Measurements from ENCODE around the gene CAMK1D.
A peak's percentile ranks its signal among the peaks of the same experiment; 100 is the strongest.

The CAMK1D gene

DNA sequence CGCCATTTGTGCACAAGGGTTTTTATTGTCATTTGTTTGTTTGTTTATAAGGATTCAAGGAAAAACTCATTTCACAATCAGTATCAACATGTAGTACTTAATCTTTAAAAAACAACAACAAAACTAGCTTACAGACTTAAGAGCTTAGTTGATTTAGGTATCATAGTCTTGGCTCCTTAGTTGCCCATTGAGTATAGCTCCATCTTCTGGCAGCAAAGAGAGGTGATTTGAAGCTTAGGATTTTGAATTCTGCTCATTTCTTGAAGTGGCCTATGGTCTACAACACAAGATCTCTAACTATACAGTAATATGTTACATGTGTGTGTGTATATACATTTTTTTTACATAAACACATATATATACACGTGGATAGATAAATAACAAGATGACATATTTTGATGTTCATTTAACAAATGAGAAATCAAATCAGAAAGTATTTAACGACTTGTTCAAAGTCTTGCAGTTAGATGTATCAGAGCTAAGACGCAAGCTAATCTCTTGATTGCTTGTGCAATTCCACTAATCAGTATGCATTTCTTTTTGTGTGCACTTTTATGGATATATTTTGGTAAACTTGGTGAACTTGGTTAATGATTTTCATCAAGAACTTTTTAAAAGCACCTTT lies 307.3 kb downstream of the CAMK1D start:
- H3K36me3 ChIP-seq: peaks cover 0 to 17% (median 7%) of the 10 kb centered on the region in 11 experiments; a peak in 10 of 22 replicates
- no peak overlapping the region; a peak in 1 of 20 replicates for H3K4me3 ChIP-seq
- peak overlapping the region; percentile 39 to 77 (median 58) for H3K4me2 ChIP-seq
- H3K27me3 ChIP-seq: no peaks in the 10 kb centered on the region
- H3K27ac ChIP-seq: no peak overlapping the region
- peaks cover 20 to 34% (median 26%) of the 10 kb centered on the region in 11 experiments for H3K9me3 ChIP-seq (replicated peaks in 1 of 11)
- H3K4me1 ChIP-seq: peaks cover 7 to 19% (median 12%) of the 10 kb centered on the region in 10 experiments
- peak overlapping the region in 3 of 11 experiments; percentile 22 to 62 (median 50); a peak in 3 of 22 replicates for H3K9ac ChIP-seq
- 0 out of 22 replicates have a peak, but pooled peaks cover 0 to 3% (median 0%) of the 10 kb centered on the region in 11 experiments for H4K20me1 ChIP-seq
- TF ChIP-seq Cebpa-rat (IDR thresholded peaks at IDR 0.05): no peak

- no peaks in the 10 kb centered on the region for H3K27me3 ChIP-seq
- TF ChIP-seq Cebpa-rat (IDR thresholded peaks at IDR 0.05): no peak
- H4K20me1 ChIP-seq: 0 out of 22 replicates have a peak, but pooled peaks cover 0 to 5% (median 0%) of the 10 kb centered on the region in 11 experiments
- H3K36me3 ChIP-seq: peaks cover 0 to 17% (median 7%) of the 10 kb centered on the region in 11 experiments; a peak in 10 of 22 replicates
- no peak overlapping the region for H3K4me2 ChIP-seq
- H3K4me1 ChIP-seq: peaks cover 7 to 22% (median 13%) of the 10 kb centered on the region in 10 experiments
- no peak overlapping the region for H3K9ac ChIP-seq
- no peak overlapping the region for H3K27ac ChIP-seq
- no peak overlapping the region for H3K4me3 ChIP-seq
- H3K9me3 ChIP-seq (replicated peaks in 1 of 11): peaks cover 20 to 32% (median 26%) of the 10 kb centered on the region in 11 experiments
Observed at GRCh38 chr10:12657489-12657888, 308.1 kb downstream of the CAMK1D start.

- H3K9me3 ChIP-seq (replicated peaks in 1 of 11): peaks cover 17 to 22% (median 18%) of the 10 kb centered on the region in 11 experiments
- H4K20me1 ChIP-seq: 0 out of 22 replicates have a peak, but pooled peaks cover 0 to 5% (median 0%) of the 10 kb centered on the region in 11 experiments
- no peak overlapping the region for H3K27ac ChIP-seq
- no peak for TF ChIP-seq Cebpa-rat (IDR thresholded peaks at IDR 0.05)
- no peak overlapping the region for H3K4me2 ChIP-seq
- peaks cover 7 to 22% (median 13%) of the 10 kb centered on the region in 10 experiments for H3K4me1 ChIP-seq
- no peak overlapping the region for H3K9ac ChIP-seq
- no peaks in the 10 kb centered on the region for H3K27me3 ChIP-seq
- no peak overlapping the region for H3K4me3 ChIP-seq
- peaks cover 0 to 15% (median 6%) of the 10 kb centered on the region in 11 experiments; a peak in 10 of 22 replicates for H3K36me3 ChIP-seq
Observed at GRCh38 chr10:12658526-12658925, 309.2 kb downstream of the CAMK1D start.

DNA sequence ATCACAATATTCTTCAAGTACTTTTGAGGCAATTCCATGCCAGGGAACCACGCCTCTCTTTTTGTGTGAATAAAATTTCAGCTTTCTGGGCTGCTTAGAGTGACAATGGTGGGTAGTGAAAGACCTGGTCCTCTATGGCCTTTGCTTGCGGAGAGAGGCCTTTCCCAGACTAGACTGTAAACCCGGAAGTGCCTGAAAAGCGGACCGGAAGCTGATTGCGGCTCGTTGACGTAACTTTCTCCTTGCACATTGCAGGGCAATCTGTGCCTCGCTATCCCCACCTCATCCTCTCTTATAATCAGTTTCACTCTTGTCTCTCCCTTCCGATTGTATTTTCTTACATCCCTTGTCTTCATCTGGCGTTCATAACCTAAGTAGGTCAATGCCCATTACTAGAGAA lies 310.4 kb downstream of the CAMK1D start:
- no peak overlapping the region for H3K4me3 ChIP-seq
- H3K4me1 ChIP-seq: peaks cover 7 to 22% (median 13%) of the 10 kb centered on the region in 10 experiments
- H3K9me3 ChIP-seq (replicated peaks in 1 of 11): peaks cover 5 to 10% (median 6%) of the 10 kb centered on the region in 11 experiments
- H3K27me3 ChIP-seq: no peaks in the 10 kb centered on the region
- no peak overlapping the region for H3K27ac ChIP-seq
- H3K36me3 ChIP-seq: peaks cover 0 to 6% (median 0%) of the 10 kb centered on the region in 11 experiments; a peak in 1 of 22 replicates
- no peak for TF ChIP-seq Cebpa-rat (IDR thresholded peaks at IDR 0.05)
- no peak overlapping the region for H3K9ac ChIP-seq
- H3K4me2 ChIP-seq: no peak overlapping the region
- 0 out of 22 replicates have a peak, but pooled peaks cover 0 to 5% (median 0%) of the 10 kb centered on the region in 11 experiments for H4K20me1 ChIP-seq

DNA sequence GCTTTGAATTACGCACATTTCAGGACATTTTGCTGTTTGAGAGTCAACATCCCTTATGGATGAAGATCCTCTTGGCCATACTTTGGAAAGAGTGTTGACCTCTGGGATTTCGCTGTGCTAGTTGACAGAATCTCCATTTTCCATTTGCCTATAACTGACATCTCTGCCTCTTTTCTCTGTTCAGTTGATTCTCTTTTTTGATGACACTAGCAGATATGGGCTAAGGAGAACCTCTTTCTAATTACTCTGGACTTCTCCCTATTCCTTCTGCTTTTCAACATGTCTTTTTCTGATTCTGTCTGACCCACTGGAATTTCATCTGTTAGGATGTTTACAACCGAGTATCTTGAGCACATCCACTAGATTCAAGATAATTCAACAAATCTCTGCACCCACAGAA lies 311.5 kb downstream of the CAMK1D start:
- Histone ChIP-seq H3K4me3 (no peak overlapping the region), H4K20me1 (0 out of 22 replicates have a peak, but pooled peaks cover 0 to 5% (median 0%) of the 10 kb centered on the region in 11 experiments), H3K4me1 (peaks cover 5 to 20% (median 12%) of the 10 kb centered on the region in 10 experiments), H3K9me3 (replicated peaks in 1 of 11) (no peaks in the 10 kb centered on the region), H3K27ac (no peak overlapping the region), H3K9ac (no peak overlapping the region), H3K4me2 (peak overlapping the region in 4 of 11 experiments; percentile 9 to 36 (median 16); a peak in 3 of 22 replicates), H3K27me3 (no peaks in the 10 kb centered on the region), H3K36me3 (no peaks in the 10 kb centered on the region)
- TF ChIP-seq Cebpa-rat (IDR thresholded peaks at IDR 0.05): no peak

DNA sequence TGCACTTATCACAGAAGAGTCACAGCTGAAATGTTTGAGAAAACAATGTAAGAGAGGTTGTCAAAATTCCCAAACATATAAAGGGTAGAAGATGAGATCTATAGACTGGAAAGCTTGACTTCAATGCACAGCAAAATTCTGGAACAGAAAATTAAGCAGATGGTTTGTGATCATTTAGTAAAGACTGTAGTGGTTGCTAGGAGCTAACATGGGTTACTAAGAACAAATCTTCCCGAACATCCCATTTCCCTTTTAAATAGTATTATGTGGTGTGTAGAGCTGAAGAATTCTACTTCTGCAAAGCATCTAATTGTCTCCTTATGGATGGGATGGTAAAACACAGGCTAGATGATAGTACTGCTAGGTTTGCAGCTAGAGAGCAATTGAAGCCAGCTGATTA lies 312.3 kb downstream of the CAMK1D start:
- H4K20me1 ChIP-seq: 0 out of 22 replicates have a peak, but pooled peaks cover 0 to 5% (median 0%) of the 10 kb centered on the region in 11 experiments
- H3K27me3 ChIP-seq: no peaks in the 10 kb centered on the region
- H3K27ac ChIP-seq: no peak overlapping the region
- no peak overlapping the region for H3K9ac ChIP-seq
- H3K4me1 ChIP-seq: peaks cover 0 to 12% (median 7%) of the 10 kb centered on the region in 10 experiments; a peak in 12 of 20 replicates
- H3K9me3 ChIP-seq (replicated peaks in 1 of 11): no peaks in the 10 kb centered on the region
- H3K4me3 ChIP-seq: no peak overlapping the region
- H3K36me3 ChIP-seq: peaks cover 0 to 4% (median under 1%) of the 10 kb centered on the region in 11 experiments; a peak in 9 of 22 replicates
- no peak for TF ChIP-seq Cebpa-rat (IDR thresholded peaks at IDR 0.05)
- peak overlapping the region in 5 of 11 experiments; percentile 9 to 36 (median 21); a peak in 6 of 22 replicates for H3K4me2 ChIP-seq

DNA sequence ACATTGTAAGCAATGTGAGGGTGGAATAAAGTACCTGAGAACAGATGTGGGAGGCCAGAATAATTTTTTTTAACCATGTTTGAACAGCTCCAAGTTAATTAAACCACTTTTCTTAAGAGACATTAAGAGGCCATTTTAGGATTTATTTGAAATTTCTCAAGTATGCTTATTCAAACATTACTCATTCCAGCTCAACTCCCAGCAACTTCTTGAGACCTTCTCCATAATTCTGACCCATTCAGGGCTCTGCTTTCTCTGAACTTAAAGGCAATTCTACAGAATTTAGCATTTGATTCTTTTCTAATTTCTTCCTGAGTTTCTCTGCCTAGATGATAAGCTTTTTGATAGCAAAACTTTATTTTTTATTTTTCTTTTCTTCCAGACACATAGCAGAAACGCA lies 314.5 kb downstream of the CAMK1D start:
- no peaks in the 10 kb centered on the region for H3K27me3 ChIP-seq
- H3K27ac ChIP-seq: no peak overlapping the region
- H3K9me3 ChIP-seq (replicated peaks in 1 of 11): no peaks in the 10 kb centered on the region
- H3K36me3 ChIP-seq: peaks cover 0 to 11% (median 6%) of the 10 kb centered on the region in 11 experiments; a peak in 12 of 22 replicates
- no peak for TF ChIP-seq Cebpa-rat (IDR thresholded peaks at IDR 0.05)
- H4K20me1 ChIP-seq: 0 out of 22 replicates have a peak, but pooled peaks cover 0 to 5% (median 0%) of the 10 kb centered on the region in 11 experiments
- no peak overlapping the region for H3K4me2 ChIP-seq
- peaks cover 0 to 12% (median 7%) of the 10 kb centered on the region in 10 experiments; a peak in 12 of 20 replicates for H3K4me1 ChIP-seq
- no peak overlapping the region for H3K9ac ChIP-seq
- no peak overlapping the region for H3K4me3 ChIP-seq

DNA sequence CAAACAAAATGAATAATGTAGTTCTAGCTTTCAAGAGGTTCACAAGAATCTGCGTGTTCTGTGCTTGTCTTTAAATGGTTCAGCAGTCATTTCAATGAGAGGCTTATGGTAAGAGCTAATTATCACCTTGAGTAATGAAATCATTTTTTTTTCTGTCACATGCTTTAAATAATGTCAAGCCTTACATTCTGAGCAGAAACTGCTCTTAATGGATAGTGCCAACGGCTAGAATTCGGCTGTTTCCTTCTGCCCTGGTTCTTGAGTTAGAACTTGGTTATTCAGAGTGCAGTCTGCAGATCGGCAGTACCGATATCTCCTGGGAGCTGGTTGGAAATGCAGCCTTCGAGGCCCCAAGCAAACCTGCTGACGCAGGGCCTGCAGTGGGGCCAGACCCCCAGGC lies 316.2 kb downstream of the CAMK1D start:
- Histone ChIP-seq H3K27me3 (no peaks in the 10 kb centered on the region), H3K4me1 (peaks cover 0 to 12% (median 6%) of the 10 kb centered on the region in 10 experiments; a peak in 12 of 20 replicates), H4K20me1 (0 out of 22 replicates have a peak, but pooled peaks cover 0 to 5% (median 0%) of the 10 kb centered on the region in 11 experiments), H3K4me2 (no peak overlapping the region), H3K4me3 (no peak overlapping the region), H3K36me3 (peaks cover 3 to 23% (median 7%) of the 10 kb centered on the region in 11 experiments; a peak in 13 of 22 replicates), H3K9ac (no peak overlapping the region), H3K27ac (no peak overlapping the region), H3K9me3 (replicated peaks in 1 of 11) (peaks cover 5 to 12% (median 9%) of the 10 kb centered on the region in 11 experiments; a peak in 13 of 22 replicates)
- no peak for TF ChIP-seq Cebpa-rat (IDR thresholded peaks at IDR 0.05)

- TF ChIP-seq Cebpa-rat (IDR thresholded peaks at IDR 0.05): no peak
- peaks cover 3 to 25% (median 7%) of the 10 kb centered on the region in 11 experiments; a peak in 13 of 22 replicates for H3K36me3 ChIP-seq
- H3K4me2 ChIP-seq: no peak overlapping the region
- H3K27me3 ChIP-seq: no peaks in the 10 kb centered on the region
- no peak overlapping the region for H3K9ac ChIP-seq
- no peaks in the 10 kb centered on the region for H4K20me1 ChIP-seq
- no peak overlapping the region for H3K4me3 ChIP-seq
- H3K4me1 ChIP-seq: no peaks in the 10 kb centered on the region
- H3K9me3 ChIP-seq (replicated peaks in 1 of 11): peaks cover 5 to 15% (median 10%) of the 10 kb centered on the region in 11 experiments; a peak in 13 of 22 replicates
- H3K27ac ChIP-seq: no peak overlapping the region
Observed at GRCh38 chr10:12667052-12667451, 317.7 kb downstream of the CAMK1D start.
